HG02678 (cell line): ENCODE measurements around the gene KLKB1.
"Not testable (repeated sequence)": the region's sequence is repeated elsewhere in the genome, so short reads cannot be mapped to it uniquely, and the experiment has no call there.

Source experiments
- ATAC-seq: cut with Tn5 transposase; IDR thresholded peaks from one replicate; pipeline ENCODE4 v1.9.1; 2021; ENCODE audit warnings: mild to moderate bottlenecking, moderate library complexity; ENCODE audit not compliant: unreplicated experiment

The KLKB1 gene

DNA sequence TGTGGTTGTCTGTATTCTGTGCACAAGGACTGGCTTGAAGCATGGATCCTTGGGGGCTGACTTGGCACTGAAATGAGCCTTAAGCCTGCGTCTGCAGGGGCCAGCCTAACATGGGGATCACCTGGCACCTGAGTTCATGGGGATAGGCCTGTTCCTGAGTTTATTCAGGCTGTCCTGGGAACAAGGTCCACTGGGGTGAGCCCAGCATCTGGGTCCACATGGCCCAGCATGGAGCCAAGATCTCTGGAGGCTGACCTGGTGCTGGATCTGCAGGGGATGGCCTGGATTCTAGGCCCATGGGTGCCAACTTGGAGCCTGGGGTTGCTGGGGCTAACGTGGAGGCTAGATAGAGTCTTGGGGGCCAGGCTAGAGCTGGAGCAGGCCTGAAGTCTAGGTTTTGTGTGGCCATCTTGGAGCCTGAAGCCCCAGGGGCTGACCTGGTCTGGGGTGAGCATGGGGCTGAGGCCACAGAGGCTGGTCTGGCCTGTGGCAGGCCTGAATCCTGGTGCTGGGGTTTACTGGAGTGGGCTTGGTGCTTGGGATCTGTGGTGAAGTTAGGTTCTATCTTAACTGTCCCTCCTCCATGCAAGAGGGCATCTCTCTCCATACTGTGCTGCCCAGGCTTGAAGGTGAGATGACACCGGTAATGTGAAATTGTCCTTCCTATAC, 652 bp upstream of the KLKB1 start:
- no peak for ATAC-seq

GRCh38 chr4:186227744-186228513, 622 bp downstream of the KLKB1 start:
- no peak for ATAC-seq

DNA sequence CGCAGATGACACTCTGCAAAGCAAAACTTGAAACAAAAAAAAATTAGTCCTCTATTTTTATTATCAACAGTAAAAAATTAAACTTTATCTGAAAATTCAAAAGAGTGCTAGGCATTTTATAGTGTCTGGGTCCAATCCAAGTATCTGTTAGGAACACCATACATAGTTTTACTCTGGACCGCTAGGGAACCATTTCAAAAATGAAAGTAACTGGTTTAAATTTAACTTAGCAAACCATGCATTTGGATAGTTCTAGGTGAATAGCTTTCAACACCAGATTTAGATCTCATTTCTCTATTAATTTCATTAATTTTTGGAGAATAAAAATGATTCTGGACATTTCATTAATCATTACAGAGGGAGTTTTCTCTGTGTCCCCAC, 1.2 kb downstream of the KLKB1 start:
- no peak for ATAC-seq

- no peak for ATAC-seq
These were observed 7.1 kb downstream of the KLKB1 start for GRCh38 chr4:186234367-186234766.

DNA sequence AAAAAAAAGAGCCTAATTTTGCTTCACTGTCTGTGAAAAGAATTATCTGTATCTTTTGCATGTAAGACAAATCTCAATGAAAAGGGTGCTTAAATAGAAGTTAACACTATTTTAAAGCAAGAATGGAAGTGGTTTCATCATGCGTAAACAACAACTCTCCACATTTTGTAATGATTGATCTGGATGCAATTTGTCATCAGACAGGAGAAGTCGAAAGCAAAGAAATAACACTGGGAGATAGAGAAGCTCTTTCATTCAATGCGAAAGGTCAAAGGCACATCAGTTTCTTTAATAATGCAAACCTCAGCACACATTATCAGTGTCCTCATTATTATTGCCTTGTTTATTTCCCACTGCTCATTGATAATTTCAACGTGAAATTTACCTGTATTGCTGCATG, 8.8 kb downstream of the KLKB1 start:
- ATAC-seq, result no peak

GRCh38 chr4:186240452-186240847, 13.1 kb downstream of the KLKB1 start:
- ATAC-seq, result no peak

- ATAC-seq, result no peak
These were observed 13.7 kb downstream of the KLKB1 start for GRCh38 chr4:186240848-186241491.

- no peak for ATAC-seq
These were observed 14.3 kb downstream of the KLKB1 start for GRCh38 chr4:186241616-186242015.

GRCh38 chr4:186242031-186242430, 14.7 kb downstream of the KLKB1 start:
- not testable (repeated sequence) for ATAC-seq

- ATAC-seq, result no peak
These were observed 16.0 kb downstream of the KLKB1 start for GRCh38 chr4:186243331-186243730.

- ATAC-seq, result no peak
These were observed 17.5 kb downstream of the KLKB1 start for GRCh38 chr4:186244835-186245234.

GRCh38 chr4:186247062-186247752, 19.9 kb downstream of the KLKB1 start:
- ATAC-seq, result not testable (repeated sequence)

- ATAC-seq, result no peak
These were observed 21.3 kb downstream of the KLKB1 start for GRCh38 chr4:186248643-186249042.

GRCh38 chr4:186249785-186250754, 22.8 kb downstream of the KLKB1 start:
- no peak for ATAC-seq

- ATAC-seq, result no peak
These were observed 23.5 kb downstream of the KLKB1 start for GRCh38 chr4:186250760-186251159.

DNA sequence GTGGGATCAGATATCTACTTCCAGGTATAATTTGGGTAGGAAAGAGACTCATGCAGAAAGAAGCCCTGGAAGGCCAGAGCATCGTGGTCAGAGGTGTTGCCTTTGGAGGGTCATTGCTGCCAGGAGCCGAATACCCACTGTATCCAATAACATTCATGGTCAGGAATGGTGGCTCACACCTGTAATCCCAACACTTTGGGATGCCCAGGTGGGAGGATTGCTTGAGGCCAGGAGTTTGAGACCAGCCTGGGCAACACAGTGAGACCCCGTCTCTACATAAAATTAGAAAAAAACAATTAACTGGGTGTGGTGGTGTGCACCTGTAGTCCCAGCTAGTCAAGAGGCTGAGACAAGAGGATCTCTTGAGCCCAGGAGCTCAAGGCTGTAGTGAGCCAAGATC, 27.8 kb downstream of the KLKB1 start:
- ATAC-seq, result no peak

GRCh38 chr4:186258216-186258811, 31.0 kb downstream of the KLKB1 start:
- ATAC-seq, result no peak

DNA sequence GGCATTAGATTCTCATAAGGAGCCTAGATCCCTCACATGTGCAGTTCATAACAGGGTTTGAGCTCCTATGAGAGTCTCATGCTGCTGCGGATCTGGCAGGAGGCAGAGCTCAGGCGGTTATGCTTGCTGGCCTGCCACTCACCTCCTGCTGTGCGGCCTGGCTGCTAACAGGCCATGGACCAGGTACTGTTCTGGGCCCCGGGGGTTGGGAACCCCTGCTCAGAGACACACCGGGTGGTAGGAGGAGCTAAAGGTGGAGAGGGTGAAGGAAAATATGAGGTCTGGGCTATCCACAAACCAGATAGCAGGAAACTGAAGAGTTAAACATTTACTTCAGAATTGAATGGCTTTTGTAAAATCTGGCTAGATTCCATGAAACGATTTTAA, 32.8 kb downstream of the KLKB1 start:
- no peak for ATAC-seq

DNA sequence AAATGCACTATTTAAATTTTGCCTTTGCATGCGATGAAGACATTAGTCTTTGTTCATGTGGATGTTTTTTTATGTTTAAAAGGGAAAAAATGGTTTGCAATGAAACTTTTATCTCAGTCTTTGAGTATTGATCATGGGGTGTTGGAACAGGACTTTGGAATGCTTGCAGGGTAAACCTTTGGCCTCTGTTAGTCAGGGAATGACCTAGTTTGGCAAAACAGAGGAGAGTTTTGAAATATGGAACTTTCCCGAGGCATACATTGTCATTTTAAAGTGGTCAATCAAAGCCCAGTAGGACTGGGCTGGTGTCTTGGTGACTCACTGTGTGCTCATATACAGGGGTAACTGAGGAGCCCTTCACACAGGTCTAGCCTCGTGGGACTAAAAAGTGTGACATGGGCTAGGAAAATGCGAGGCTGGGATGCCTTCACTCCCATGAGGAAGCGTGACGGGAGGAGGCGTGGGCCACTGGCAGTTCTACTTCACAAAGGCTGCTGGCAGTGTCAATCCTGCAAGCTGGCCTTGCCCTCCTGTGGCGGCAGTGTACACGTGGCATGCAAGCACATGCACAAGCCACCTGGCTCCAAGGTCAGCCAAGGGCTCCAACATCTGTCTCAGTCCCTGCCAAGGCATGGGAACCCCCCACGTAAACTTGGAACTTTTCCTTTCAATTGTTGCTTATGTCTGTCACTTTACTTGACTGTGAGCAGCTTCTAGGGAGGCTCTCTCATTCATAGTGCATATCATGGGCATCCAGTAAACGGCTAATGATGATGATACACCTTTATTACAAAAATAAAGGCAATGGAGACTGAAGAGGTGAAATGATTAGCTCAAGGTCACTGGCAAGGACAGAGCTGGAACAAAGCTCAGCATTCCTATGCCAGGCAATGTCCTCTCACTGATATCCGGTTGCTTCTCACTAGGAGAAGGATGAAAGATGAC, 33.5 kb downstream of the KLKB1 start:
- no peak for ATAC-seq
